Jurkat, Clone E6-1 (cell line): ENCODE data around the gene VASN.

Source experiments
- DNase-seq: peaks from one replicate; pipeline ENCODE4 v3.0.0-alpha.2; 2011; ENCODE audit warnings: low read depth, low spot score
- H3K4me3 ChIP-seq: 2 replicates; pipeline ENCODE4 v1.5.1; 2011; ENCODE audit warnings: mild to moderate bottlenecking, low read length, control low read depth, moderate library complexity

The VASN gene

DNA sequence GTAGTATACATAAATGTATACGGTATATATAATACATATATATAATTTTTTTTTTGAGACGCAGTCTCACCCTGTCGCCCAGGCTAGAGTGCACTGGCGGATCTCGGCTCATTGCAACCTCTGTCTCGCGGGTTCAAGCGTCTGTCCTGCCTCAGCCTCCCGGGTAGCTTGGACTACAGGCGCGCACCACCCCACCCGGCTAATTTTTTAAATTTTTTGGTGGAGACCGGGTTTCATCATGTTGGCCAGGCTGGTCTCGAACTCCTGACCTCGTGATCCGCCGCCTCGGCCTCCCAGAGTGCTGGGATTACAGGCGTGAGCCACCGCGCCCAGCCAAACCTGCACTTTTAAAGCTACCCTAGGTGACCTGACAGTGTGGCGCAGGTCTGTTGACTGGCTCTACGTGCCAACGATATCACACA is 21.3 kb upstream of the VASN start:
- no peak for DNase-seq
- peak overlapping the region; percentile 99 for H3K4me3 ChIP-seq

DNA sequence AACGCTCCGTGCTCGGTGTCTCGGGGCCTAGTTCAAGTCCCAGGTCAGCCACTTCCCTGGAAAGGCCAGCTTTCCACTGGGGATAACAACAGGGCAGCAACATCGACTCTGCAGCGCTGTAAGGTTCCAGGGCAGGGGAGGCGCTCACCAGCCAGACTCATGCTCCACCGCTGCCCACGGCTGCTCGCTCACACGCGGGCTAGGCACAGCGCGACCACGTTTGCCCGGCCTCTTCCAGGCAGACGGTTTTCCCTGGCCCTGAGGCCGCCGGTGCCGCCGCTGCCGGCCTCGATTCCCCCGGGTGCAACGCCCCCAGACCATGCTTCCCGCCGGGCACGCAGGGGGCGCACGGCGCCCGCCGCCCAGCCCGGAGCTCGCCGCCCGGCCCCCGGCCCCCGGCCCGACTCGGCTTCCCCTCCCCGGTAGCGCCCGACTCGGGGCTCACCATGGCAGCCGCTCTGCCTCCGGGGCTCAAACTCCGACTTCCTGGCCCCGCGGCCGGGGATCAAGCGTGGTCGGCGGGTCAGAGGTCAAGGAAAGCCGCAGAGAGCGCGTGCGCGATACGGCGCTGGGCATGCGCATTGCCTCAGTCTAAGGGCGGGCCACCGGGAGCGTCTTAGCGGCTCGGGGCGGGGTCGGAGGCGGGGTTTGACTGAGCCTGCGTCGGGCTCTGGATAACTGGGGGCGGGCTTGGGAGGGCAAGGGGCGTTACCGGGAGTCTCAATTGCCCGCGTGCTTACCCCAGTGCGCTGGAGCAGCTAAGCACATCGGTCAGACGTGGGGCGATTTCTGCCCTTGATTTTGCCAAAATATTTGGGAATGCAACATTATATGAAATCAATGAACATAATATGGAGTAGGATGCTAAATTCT is 20.6 kb upstream of the VASN start, which contains the start of gene PAM16:
TSS of gene PAM16 (minus strand) at position 535 of the 873 bp plus-strand sequence. CDS start at position 448, 87 bp downstream.
- DNase-seq: peak; percentile 93
- H3K4me3 ChIP-seq: peak within 1 kb of the TSS; percentile 99

DNA sequence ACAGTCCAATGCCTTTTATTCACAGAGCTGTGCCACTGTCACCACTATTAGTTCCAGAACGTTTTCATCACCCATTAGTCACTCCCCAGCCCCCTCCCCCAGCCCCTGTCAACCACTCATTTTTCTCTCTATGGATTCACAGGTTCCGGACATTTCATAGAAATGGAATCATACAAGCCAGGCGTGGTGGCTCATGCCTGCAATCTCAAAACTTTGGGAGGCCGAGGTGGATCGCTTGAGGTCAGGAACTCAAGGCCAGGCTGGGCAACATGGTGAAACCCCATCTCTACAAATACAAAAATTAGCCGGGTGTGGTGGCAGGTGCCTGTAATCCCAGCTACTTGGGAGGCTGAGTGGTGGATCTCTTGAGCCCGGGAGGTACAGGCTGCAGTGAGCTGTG is 19.8 kb upstream of the VASN start:
- no peak for DNase-seq
- H3K4me3 ChIP-seq: no peak overlapping the region

DNA sequence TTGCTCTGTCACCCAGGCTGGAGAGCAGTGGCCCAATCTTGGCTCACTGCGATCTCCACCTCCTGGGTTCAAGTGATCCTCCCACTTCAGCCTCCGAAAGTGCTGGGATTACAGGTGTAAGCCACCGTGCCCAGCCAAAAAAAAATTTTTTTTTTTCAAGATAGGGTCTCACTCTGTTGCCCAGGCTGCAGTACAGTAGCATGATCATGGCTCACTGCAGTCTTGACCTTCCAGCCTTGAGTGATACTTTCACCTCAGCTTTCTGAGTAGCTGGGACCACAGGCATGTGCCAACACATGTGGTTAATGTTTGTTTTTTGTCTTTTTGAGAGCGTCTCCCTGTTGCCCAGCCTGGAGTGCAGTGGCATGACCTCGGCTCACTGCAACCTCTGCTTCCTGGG is 18.8 kb upstream of the VASN start:
- DNase-seq: no peak
- H3K4me3 ChIP-seq: no peak overlapping the region

DNA sequence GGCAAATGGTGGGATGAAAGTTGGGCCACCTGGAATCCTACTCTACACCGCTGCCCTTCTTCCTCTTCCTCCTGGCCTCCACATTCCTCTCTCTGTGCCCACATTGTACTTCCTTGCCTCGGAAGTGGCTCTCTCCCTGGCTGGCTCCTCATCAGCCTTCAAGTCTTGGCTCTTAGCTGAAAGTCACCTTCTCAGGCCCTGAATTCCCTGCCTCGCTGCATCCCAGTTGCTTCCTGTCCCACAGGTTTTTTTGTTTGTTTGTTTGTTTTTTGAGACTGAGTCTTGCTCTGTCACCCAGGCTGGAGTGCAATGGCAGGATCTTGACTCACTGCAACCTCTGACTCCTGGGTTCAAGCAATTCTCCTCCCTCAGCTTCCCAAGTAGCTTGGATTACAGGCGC is 18.0 kb upstream of the VASN start:
- DNase-seq: no peak
- H3K4me3 ChIP-seq: no peak overlapping the region

DNA sequence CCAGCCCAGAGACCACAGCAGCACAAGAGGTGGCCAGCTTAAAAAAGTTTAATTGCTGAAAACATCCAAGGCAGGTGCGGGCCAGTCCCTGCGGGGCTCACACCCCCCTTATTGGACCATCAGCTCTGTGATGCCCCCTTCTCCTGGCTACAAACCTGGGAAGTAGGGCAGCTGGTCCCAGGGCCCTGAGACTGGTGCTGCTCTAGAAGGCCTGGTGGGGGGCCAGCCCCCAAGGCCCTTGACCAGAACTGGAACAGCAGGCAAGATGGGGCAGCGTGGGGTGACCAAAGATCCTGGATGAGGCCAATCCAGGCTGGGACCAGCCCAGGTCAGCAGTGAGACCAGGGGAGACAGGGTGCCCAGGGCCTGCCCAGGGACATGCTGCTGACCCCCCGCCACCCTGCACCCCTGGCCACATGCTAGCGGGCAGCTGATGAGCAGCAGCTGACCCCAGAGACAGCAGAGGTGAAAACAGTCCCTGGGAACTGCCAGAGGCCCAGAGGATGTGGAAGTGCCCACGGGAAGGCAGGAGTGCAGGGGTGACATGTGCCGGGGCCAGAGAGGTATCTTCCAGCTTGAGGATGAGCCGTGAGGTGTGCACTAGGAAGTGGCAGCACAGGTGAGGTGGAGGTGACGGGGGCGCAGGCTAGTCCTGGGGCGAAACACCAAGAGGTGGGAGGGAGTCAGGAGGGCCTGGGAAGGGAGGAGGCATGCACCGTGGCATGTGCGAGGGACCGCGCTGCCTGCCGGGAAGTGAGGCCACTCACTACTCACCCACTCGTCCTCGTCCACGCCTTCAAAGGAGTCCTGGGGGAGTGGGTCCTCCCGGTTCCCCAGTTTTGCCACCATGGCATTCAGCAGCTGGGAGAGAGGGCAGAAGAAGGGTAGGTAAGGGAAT is 16.9 kb upstream of the VASN start:
- no peak overlapping the region for H3K4me3 ChIP-seq
- no peak for DNase-seq

DNA sequence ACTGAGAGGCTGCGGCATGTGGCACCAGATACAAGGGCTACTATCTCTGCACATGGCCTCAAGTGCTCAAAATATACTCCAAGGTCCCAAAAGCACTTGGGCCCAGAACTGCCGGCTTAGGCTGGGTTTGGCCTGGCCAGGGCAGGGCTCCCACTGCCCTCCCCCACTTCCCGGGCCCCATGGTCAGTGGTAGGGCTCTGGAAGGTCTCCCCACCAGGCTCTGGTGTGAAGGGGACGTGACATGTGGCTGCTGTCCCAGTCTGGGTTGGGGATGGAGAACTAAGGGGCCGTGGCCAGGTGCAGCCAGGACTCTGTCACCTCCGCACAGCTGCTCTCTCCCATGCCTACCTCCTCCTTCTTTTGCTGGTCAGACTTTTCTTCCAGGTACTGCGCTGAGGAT is 14.8 kb upstream of the VASN start:
- DNase-seq: no peak

DNA sequence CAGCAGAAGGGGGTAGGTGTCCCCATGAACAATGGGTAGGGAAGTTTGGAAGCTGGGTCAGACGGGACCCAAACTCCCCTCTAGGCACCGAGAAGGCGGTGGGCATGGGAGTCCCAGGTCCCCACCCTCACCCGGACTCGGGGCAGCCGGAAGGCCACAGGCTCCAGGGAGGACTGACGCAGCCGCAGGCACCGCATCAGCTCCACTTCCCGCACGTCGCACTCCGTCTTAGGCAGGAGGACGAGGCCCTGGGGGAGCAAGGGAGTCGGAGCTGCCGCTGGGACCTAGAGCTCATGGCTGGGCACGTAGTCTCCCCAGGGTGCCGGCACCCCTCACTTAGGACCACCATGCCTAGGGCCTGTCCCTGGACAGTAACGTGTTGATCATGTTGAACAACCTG is 13.4 kb upstream of the VASN start:
- no peak for DNase-seq
- H3K4me3 ChIP-seq: no peak overlapping the region

More for the DNA sequence above, 14.8 kb upstream of the VASN start:
- no peak overlapping the region for H3K4me3 ChIP-seq

DNA sequence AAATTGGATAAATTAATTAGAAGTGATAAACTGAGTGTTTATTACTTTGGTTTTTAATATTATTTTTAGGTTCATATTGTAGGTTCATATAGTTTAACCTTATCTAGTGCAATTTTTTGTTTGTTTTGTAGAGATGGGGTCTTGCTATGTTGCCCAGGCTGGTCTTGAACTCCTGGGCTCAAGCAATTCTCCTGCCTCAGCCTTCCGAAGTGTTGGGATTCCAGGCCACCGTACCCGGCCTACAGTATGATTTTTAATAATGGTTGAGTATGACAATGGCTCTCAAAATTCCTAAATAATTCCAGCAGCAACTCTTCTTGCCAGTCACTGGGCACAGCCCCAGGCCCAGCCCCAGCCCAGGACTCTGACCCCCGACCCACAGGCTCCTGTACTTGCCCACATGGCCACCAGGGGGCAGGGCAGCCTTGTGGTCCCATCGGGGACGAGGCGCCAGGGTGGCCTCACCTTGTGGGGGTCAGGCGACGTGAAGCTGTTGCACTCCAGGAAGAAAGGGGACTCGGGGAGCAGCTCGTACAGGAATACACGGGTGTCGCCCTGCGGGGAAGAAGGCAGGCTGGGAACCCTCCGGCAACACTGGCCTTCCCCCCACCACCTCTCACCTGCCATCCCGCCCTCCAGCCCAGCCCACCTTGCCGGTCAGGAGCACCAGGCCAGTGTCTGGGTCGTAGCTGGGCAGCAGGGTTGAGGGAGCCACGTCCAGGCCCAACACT is 12.7 kb upstream of the VASN start:
- no peak overlapping the region for H3K4me3 ChIP-seq
- DNase-seq: no peak

DNA sequence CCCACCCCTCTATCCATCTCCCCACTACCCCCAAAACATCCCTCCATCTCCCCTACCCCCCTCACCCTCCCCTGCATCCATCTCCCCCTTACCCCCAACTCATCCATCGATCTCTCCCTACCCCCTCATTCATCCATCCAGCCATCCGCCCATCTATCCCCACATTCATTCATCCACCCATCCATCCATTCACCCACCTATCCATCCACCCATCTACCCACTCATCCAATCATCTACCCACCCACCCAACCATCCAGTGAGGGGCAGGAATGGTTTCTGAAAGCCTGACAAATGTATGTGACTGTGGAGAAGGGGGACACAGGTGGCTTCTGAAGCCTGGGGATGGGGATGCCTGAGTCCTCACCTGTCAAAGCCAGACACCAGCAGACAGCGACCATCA is 11.7 kb upstream of the VASN start:
- no peak overlapping the region for H3K4me3 ChIP-seq
- DNase-seq: no peak

DNA sequence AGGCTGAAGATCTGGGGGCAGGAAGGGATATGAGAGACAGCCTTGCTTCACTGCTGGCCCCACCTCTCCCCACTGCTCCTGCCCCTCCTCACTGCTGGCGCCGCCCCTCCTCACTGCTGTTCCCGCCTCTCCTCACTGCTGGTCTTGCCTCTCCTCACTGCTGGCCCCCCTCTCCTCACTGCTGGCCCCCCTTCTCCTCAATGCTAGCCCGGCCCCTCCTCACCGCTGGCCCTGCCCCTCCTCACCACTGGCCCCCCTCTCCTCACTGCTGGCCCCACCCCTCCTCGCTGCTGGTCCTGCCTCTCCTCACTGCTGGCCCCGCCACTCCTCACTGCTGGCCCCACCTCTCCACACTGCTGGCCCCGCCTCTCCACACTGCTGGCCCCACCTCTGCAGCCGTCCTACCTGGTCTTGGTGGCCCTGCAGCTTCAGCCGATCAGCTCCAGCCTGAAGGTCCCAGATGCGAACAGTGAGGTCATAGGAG is 11.1 kb upstream of the VASN start:
- DNase-seq: no peak
- H3K4me3 ChIP-seq: no peak overlapping the region

DNA sequence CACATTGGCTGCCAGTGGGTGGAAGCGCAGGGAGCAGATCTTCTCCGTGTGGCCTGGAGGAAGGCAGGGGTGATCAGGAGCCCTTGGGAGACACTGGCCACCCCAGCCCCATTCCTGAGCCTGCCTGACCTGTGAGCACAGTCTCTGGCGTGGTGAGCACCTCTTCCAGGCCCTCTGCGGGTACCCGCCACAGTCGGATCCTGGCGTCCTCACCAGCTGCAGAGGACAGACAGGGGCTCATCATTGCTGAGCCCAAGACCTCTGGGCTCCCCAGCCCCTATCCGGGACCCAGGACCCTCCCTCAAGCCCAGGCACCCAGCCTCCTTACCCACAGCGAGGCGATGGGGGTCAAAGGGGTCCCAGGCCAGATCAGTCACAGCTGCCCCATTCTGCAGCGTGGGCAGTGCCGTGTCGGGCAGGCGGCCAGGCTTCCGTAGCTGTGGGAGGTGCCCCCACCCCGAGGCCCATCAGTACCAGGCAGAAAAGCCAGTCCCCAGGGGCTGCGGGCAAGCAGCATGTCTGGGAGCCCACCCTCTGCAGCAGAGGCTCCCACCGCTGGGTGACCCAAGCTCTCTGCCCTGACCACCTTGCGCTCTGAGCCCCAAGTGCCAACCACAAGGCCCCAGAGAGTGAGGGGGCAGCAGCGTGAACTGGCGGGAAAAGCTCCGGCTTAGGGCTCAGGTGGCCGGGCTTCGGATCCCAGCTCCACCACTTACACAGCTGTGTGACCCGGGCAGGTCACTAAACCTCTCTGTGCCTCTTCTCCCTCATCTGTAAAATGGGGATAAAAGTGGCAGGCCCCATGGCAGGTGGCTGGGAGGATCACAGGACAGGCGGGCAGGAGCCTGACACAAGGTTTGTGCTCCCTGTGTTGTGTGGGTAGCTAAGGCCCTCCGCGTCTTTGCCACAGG is 10.4 kb upstream of the VASN start:
- H3K4me3 ChIP-seq: no peak overlapping the region
- DNase-seq: no peak

DNA sequence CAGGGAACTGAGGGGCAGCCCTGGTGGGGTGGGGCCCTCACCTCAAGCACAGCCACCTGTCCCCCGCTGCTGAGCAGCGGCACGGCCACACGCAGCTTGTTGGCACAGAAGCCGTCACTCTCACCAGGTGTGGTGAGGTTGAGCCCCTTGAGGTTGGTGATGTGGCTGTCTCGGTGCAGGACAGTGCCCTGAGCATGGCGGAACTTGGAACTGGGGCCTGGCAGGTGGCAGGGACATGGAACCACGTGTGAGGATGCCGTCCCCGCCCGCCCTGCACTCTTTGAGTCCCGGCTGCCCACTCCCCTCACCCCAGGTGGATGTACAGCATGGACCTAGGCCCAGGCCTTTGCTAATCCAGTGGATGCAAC is 9.7 kb upstream of the VASN start:
- no peak for DNase-seq
- H3K4me3 ChIP-seq: no peak overlapping the region

DNA sequence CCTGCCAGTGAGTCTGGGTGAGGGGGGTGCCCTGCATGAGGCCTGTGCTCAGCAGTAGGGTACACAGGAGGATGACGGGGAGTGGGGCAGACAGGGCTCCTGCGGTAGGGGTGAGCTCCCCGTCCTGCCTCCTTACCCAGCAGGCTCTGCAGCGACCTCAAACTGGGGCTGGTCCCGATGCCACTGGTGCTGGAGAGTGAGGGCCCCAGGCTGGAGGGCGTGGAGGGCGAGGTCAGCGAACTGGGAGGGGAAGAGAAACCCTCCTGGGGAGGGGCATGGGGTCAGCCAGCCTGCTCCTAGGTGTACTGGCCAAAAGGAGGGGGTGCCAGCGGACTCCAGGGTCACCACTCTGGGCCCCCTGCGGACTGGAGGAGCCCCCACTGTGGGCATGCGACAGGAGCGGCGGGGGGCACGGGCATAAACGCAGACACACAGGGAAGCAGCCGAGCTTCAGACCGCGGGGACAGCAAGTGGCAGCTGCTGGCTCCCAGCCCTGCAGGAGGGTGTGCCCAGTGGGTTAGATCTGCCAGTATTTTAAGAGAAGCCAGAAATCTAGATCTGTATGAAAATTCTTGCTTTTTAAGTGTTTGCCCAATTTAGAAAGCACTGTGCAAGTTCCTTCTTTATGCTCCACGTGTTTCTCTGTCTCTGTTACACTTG is 9.0 kb upstream of the VASN start:
- DNase-seq: no peak
- H3K4me3 ChIP-seq: no peak overlapping the region

DNA sequence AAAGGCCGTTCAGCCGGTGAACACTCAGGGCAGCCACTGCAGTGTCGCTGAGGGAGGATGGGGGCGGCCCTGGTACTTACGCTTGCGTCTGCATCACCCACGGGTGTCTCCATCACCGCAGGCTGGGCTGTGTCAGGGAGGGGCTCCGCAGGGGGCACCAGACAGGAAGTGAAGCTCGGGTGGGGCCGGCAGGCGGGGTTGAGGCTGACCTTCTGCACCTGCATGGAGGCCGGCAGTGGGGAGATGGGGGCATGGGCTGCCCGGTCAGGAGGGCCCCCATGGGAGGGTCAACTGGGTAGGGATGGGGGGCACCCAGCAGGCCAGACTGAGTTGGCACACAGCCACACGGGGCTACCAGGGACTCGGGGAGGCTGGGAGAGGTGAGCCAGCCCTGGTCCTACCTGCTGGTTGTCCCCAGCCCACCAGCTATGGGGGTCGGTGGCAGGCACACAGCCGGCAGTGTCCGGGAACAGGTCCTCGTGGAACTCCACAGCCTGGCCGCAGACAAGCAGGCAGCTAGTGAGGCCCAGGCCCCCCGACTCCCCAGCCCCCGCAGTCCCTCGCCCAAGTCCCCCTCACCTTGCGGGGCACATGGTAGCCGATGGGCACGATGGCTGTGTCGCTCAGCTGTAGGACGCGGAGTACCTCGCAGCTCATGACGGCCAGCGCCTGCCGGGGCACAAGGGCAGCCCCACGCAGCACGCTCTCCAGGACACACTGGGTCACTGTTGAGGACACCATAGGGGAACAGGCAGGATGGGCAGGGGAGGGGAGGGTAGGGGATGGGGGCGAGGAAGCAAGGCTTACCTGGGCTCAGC is 7.2 kb upstream of the VASN start:
- no peak overlapping the region for H3K4me3 ChIP-seq
- DNase-seq: no peak

DNA sequence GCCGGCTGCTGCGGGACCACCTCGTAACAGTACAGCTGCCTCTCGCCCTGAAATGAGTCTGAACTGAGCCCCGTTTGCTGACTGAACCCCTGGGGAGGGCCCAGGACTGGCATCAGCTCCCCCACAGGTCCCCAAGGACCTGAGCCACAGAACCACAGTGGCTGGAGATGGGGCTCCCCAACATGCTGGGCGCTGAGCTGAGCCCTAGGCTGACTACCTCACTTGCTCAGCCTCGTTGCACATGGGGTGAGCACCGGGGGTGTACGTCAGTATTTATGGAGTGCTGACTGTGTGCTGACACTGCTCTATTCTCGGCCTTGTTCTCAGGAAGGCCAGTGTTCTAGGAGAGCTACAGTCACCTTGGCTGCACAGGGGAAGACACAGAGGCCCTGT is 6.6 kb upstream of the VASN start:
- DNase-seq: no peak
- H3K4me3 ChIP-seq: no peak overlapping the region

DNA sequence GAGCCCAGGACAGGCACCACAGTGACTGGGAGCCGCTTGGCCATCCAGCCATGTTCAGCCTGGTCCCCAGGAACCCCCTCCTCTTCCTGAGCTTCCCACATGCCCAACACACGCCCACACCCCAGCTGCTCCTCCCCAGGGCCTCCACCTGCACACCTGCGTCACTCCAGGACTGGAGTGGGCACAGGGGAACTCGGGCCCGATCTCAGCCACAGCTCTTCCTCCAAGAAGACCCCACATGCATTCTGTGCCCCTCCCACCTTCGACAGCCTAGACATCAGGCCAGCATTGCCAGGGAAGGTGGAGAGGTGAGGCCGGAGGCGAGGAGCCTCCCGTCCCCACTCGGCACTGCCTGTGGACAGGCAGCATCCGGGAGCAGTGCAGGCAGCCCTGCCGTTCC is 6.0 kb upstream of the VASN start:
- DNase-seq: no peak
- H3K4me3 ChIP-seq: no peak overlapping the region
